Thyroid gland (tissue), 4 donors: ENCODE results near the gene RPS6KA5. TPM values are rescaled to one million over a fixed set of nuclear protein-coding genes. Genes with fewer than 3 reads are reported as not detected.

Experiments
- DNase-seq, 2 donors: peaks; one replicate each; pipeline ENCODE4 v3.0.0-alpha.2; 2019
- H3K27ac ChIP-seq, 3 donors: fragments of 200-600 bp; sonication (generic); 1 replicate in 2 of 3; 2 replicates in 1 of 3; pipeline ENCODE4 v1.5.1; 2016 to 2019; ENCODE audit warnings: mild to moderate bottlenecking in 1 of 3, moderate library complexity in 1 of 3
- H3K27me3 ChIP-seq: fragments of 200-600 bp; sonication (generic); one replicate; pipeline ENCODE4 v1.5.1; 2019
- H3K36me3 ChIP-seq, 2 donors: fragments of 200-600 bp; sonication (generic); one replicate each; pipeline ENCODE4 v1.5.1; 2016 to 2019
- H3K4me1 ChIP-seq, 2 donors: fragments of 200-600 bp; sonication (generic); one replicate each; pipeline ENCODE4 v1.5.1; 2017 to 2019
- H3K4me3 ChIP-seq, 3 donors: fragments of 200-600 bp; sonication (generic); replicated peaks in 1 of 3; 1 replicate in 2 of 3; 2 replicates in 1 of 3; pipeline ENCODE4 v1.5.1; 2016; ENCODE audit warnings: mild to moderate bottlenecking in 1 of 3
- H3K9me3 ChIP-seq: fragments of 200-600 bp; sonication (generic); one replicate; pipeline ENCODE4 v1.5.1; 2017
- CTCF ChIP-seq, 6 experiments: fragments of 200-600 bp in 3 of 6; fragments of 450-650 bp in 3 of 6; sonication (generic) in 3 of 6; IDR thresholded peaks; one replicate each; pipeline ENCODE4 v1.5.1; 2016 to 2019; ENCODE audit warnings: antibody characterized with exemption in 6 of 6, mild to moderate bottlenecking in 2 of 6, inconsistent platforms in 1 of 6, moderate library complexity in 1 of 6
- POLR2A ChIP-seq, 2 donors: fragments of 450-650 bp; IDR thresholded peaks; one replicate each; pipeline ENCODE4 v1.6.1; 2017; ENCODE audit warnings: antibody characterized with exemption in 2 of 2, mild to moderate bottlenecking in 2 of 2, moderate library complexity in 1 of 2
- WGBS, 2 donors: methylation state at CpG; one replicate each; pipeline ENCODE4 v1.1.5; 2017; 5-methylcytosine and 5-hydroxymethylcytosine counted together
- intact Hi-C: fragments of 100-400 bp; cut with DNase I; formaldehyde crosslinking; loops from one replicate; pipeline ENCODE4 v1.15.1; 2023
- small RNA-seq: library from RNA; depleted of rRNA; stranded (forward); fragments of <200 nt; gene quantifications from one replicate; pipeline ENCODE3, GENCODE V24; 2016
- total RNA-seq, 4 donors: library from RNA; depleted of rRNA; stranded (reverse); fragments of >200 nt; gene quantifications; one replicate each; pipeline ENCODE4 v1.2.3, GENCODE V29; 2016

Gene RPS6KA5
- total RNA-seq, 4 donors from 2014 or later, result 6.4 to 17.4 (median 8.9) TPM

- TF ChIP-seq CTCF (IDR thresholded peaks at IDR 0.05) (no peak), POLR2A (IDR thresholded peaks at IDR 0.05) (no peak)
- no peaks in the 10 kb centered on the region for H3K36me3 ChIP-seq
- H3K9me3 ChIP-seq, result no peaks in the 10 kb centered on the region
- H3K4me1 ChIP-seq, result peaks cover 0 to 10% of the 10 kb centered on the region in 2 donors
- DNase-seq, result no peak
- WGBS, 2 donors, result 68 to 75% methylated on average over 5 of the region's 5 CpGs
- H3K27ac ChIP-seq, result no peak overlapping the region
- no peaks in the 10 kb centered on the region for H3K27me3 ChIP-seq
- H3K4me3 ChIP-seq, result no peak overlapping the region
- intact Hi-C loops, result no loop called here
These were observed 261.0 kb downstream of the RPS6KA5 start for GRCh38 chr14:90799420-90799819.

GRCh38 chr14:90797919-90798318 lies 262.5 kb downstream of the RPS6KA5 start:
- Histone ChIP-seq H3K27ac (no peak overlapping the region), H3K4me1 (peaks cover 0 to 7% of the 10 kb centered on the region in 2 donors), H3K4me3 (no peak overlapping the region), H3K27me3 (no peaks in the 10 kb centered on the region), H3K36me3 (no peaks in the 10 kb centered on the region), H3K9me3 (no peaks in the 10 kb centered on the region)
- WGBS, 2 donors, result 85 to 90% methylated on average over 13 of the region's 13 CpGs
- DNase-seq, result no peak
- TF ChIP-seq POLR2A (IDR thresholded peaks at IDR 0.05) (no peak), CTCF (IDR thresholded peaks at IDR 0.05) (no peak)
- intact Hi-C loops, result no loop called here

Small RNA genes within 50 kb of the gene (small RNA-seq; reads per million reads assigned to genes)
- gene RNU7-30P, result not detected

Other genes starting within 250 kb of the RPS6KA5 start
- gene TTC7B, start 244.2 kb downstream of the RPS6KA5 start, total RNA-seq, result 10 to 100 TPM; 19.1 to 87.6 (median 22.1) TPM
- 100 to 1,000 TPM in 3 of 4 donors, 10 to 100 TPM in 1; 58.0 to 125 (median 103) TPM for gene DGLUCY, start 53.4 kb upstream of the RPS6KA5 start, total RNA-seq
- under 1 TPM in 3 of 4 donors, not detected in 1; 0.13 to 0.73 (median 0.42) TPM for gene GPR68, start 184.1 kb upstream of the RPS6KA5 start, total RNA-seq